Neuron (in vitro differentiated cells): Measurements from ENCODE around the gene MBD1.
"Not testable (repeated sequence)": the region's sequence is repeated elsewhere in the genome, so short reads cannot be mapped to it uniquely, and the experiment has no call there.

Experiments
- H2AFZ ChIP-seq: one replicate; pipeline ENCODE4 v1.6.1; 2013; ENCODE audit warnings: low read depth, mild to moderate bottlenecking, inconsistent platforms, low read length, moderate library complexity
- H3K27me3 ChIP-seq: one replicate; pipeline ENCODE4 v1.6.1; 2013; ENCODE audit warnings: low read length; ENCODE audit not compliant: insufficient read depth
- H3K36me3 ChIP-seq: one replicate; pipeline ENCODE4 v1.6.1; 2013; ENCODE audit warnings: low read length; ENCODE audit not compliant: insufficient read depth
- H3K4me1 ChIP-seq: one replicate; pipeline ENCODE4 v1.6.1; 2013; ENCODE audit warnings: low read length; ENCODE audit not compliant: insufficient read depth
- H3K4me3 ChIP-seq: 2 replicates; pipeline ENCODE4 v1.5.1; 2013; ENCODE audit warnings: mild to moderate bottlenecking, low read length, moderate library complexity
- H3K9me3 ChIP-seq: one replicate; pipeline ENCODE4 v1.6.1; 2013; ENCODE audit warnings: low read length

Gene MBD1

GRCh38 chr18:50231621-50232020, 49.7 kb downstream of the MBD1 start:
- no peaks in the 10 kb centered on the region for H3K27me3 ChIP-seq
- H3K4me3 ChIP-seq, result no peak overlapping the region
- no peaks in the 10 kb centered on the region for H3K9me3 ChIP-seq
- peaks cover 7% of the 10 kb centered on the region for H3K4me1 ChIP-seq
- no peaks in the 10 kb centered on the region for H3K36me3 ChIP-seq
- H2AFZ ChIP-seq, result no peak overlapping the region

- H2AFZ ChIP-seq, H3K4me1 ChIP-seq, H3K4me3 ChIP-seq, H3K9me3 ChIP-seq, H3K36me3 ChIP-seq, H3K27me3 ChIP-seq: not testable (repeated sequence)
These were observed 61.1 kb downstream of the MBD1 start for GRCh38 chr18:50220249-50220648.
